Heart left ventricle (tissue), 16 donors: ENCODE data around the gene SMIM5. TPM values are rescaled to one million over a fixed set of nuclear protein-coding genes. Genes with fewer than 3 reads are reported as not detected.

ENCODE experiments used
- ATAC-seq, 4 donors: fragments of 200-7000 bp; cut with Tn5 transposase; one replicate each; pipeline ENCODE4 v1.9.1; 2020 to 2022; ENCODE audit warnings: moderate library complexity in 4 of 4, mild to moderate bottlenecking in 3 of 4, moderate number of reproducible peaks in 1 of 4
- DNase-seq, 5 donors: peaks; one replicate each; pipeline ENCODE4 v3.0.0-alpha.2; 2020
- H3K27ac ChIP-seq, 12 donors: fragments of 200-600 bp; sonication (generic) in 4 of 12; one replicate each; pipeline versions ENCODE4 v1.5.0 to v1.8.0; 2016 to 2022; ENCODE audit warnings: mild to moderate bottlenecking in 2 of 12
- H3K27me3 ChIP-seq, 9 donors: fragments of 200-600 bp; sonication (generic) in 2 of 9; one replicate each; pipeline versions ENCODE4 v1.5.1 to v1.8.0; 2016 to 2022; ENCODE audit warnings: mild to moderate bottlenecking in 3 of 9
- H3K36me3 ChIP-seq, 9 donors: fragments of 200-600 bp; sonication (generic) in 2 of 9; one replicate each; pipeline versions ENCODE4 v1.5.0 to v1.8.0; 2018 to 2022; ENCODE audit warnings: mild to moderate bottlenecking in 2 of 9
- H3K4me1 ChIP-seq, 12 donors: fragments of 200-600 bp; sonication (generic) in 4 of 12; one replicate each; pipeline versions ENCODE4 v1.5.0 to v1.8.0; 2016 to 2022; ENCODE audit warnings: mild to moderate bottlenecking in 3 of 12
- H3K4me3 ChIP-seq, 12 donors: fragments of 200-600 bp; sonication (generic) in 4 of 12; one replicate each; pipeline versions ENCODE4 v1.5.0 to v1.8.0; 2017 to 2022; ENCODE audit warnings: mild to moderate bottlenecking in 9 of 12, moderate library complexity in 4 of 12
- H3K9me3 ChIP-seq, 12 donors: fragments of 200-600 bp; sonication (generic) in 4 of 12; one replicate each; pipeline versions ENCODE4 v1.5.0 to v1.8.0; 2016 to 2022; ENCODE audit warnings: mild to moderate bottlenecking in 1 of 12
- CTCF ChIP-seq, 12 donors: fragments of 200-600 bp; sonication (generic) in 4 of 12; IDR thresholded peaks; one replicate each; pipeline versions ENCODE4 v1.5.0 to v1.8.0; 2018 to 2022; ENCODE audit warnings: antibody characterized with exemption in 12 of 12, mild to moderate bottlenecking in 5 of 12
- POLR2A ChIP-seq, 2 donors: fragments of 450-650 bp; IDR thresholded peaks; one replicate each; pipeline ENCODE4 v1.6.1; 2017; ENCODE audit warnings: antibody characterized with exemption in 2 of 2, mild to moderate bottlenecking in 2 of 2, moderate library complexity in 2 of 2
- whole genome bisulfite sequencing, 4 donors: extraction: QIAGEN DNeasy Blood & Tissue Kit in 2 of 4; methylation state at CpG; one replicate each; pipeline versions ENCODE4 v1.1.5 to v1.1.7; 2013 to 2018; 5-methylcytosine and 5-hydroxymethylcytosine counted together
- intact Hi-C, 10 donors: fragments of 100-400 bp; cut with DNase I; formaldehyde crosslinking; loops; one replicate each; pipeline versions ENCODE4 v1.11.1 to v1.14.2; 2022
- polyA plus RNA-seq, 2 donors: library from polyadenylated mRNA; stranded (reverse); fragments of 200-250 nt; gene quantifications; one replicate each; pipeline ENCODE4 v1.2.3, GENCODE V29; 2013
- total RNA-seq, 9 donors: library from RNA; depleted of rRNA in 2 of 9; stranded (reverse); fragments of >200 nt in 2 of 9; fragmentation: NEBNext Ultra II Directional in 3 of 9; extraction: Animal tissue kit (Norgen Biotek cat#: 25700) in 3 of 9; gene quantifications; one replicate each; pipeline versions ENCODE4 v1.1.0 to v1.2.4, GENCODE V29; 2016 to 2023
- donor health status: ischemic (EF 13 %, LVEDD 7.1; RV severe dilation, severe dysfunction).
- donor health status: healthy with polysubstance abuse.
- donor health status: DM: no; HTN: yes; CAD: no.
- donor health status: DM: no; HTN: no; CAD: no.
- donor health status: ischemic (EF 25% LVEDD 6.9; RV normal size, moderate dysfunction).
- donor health status: ischemic (EF 25% LVEDD 5.7; RV mildly dilated, moderate dysfunction).
- donor health status: healthy.
- donor health status: DM: yes; HTN: yes; CAD: no.
- donor health status: ischemic (EF 35%, LVEDD 5.7; RV mildly dilated, moderate dysfunction).
- donor health status: nonischemic (EF 11% LVEDD 7.7; RV severe dilation, severe dysfunction).
- donor health status: DM: yes; HTN: yes; CAD: no.
- donor health status: PGD.
- donor health status: ischemic (EF 29% LVEDD 5.4; RV normal size, mild dysfunction).
- donor health status: nonischemic (EF 23%, LVEDD 6.1; RV moderate dilation, normal function).

The SMIM5 gene
- total and polyA plus RNA-seq, 11 donors: 1.8 to 18.2 (median 6.8) TPM

- H3K4me3 ChIP-seq: no peak overlapping the region
- no peak overlapping the region for H3K27ac ChIP-seq
- TF ChIP-seq CTCF (IDR thresholded peaks at IDR 0.05): no peak
- no peak for TF ChIP-seq POLR2A (IDR thresholded peaks at IDR 0.05)
- intact Hi-C loops: no loop called here
- ATAC-seq: peak in 1 of 4 donors; percentile 10
- peak in 1 of 5 donors; percentile 15 for DNase-seq
- H3K27me3 ChIP-seq: no peaks in the 10 kb centered on the region
- H3K9me3 ChIP-seq: no peaks in the 10 kb centered on the region
- H3K36me3 ChIP-seq: peaks cover 0 to 13% (median 0%) of the 10 kb centered on the region in 9 donors
- WGBS, 4 donors: 94 to 99% (median 94%) methylated on average over 9 to 12 of the region's 12 CpGs
- peaks cover 0 to 6% (median 0%) of the 10 kb centered on the region in 12 donors for H3K4me1 ChIP-seq
These were observed 30.6 kb upstream of the SMIM5 start for GRCh38 chr17:75602644-75603043.

DNA sequence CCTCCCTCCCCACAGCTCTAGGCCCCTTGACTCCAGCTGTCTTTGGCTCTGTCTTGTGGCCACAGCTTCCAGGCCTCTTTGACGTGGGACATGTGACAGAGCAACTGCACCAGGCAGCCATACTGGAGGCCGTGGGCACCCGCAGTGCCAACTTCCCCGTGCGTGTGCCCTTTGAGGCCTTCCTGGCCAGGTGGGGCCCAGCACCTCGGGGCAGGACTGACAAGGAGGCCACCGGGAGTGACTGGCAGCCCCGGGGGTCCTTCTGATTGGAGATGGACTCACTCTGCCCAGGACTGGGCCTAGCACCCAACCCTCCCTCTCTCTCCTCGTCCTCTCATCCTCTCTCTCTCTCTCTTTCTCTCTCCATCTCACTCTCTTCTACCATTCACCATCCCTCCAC is 30.1 kb upstream of the SMIM5 start:
- no peak for DNase-seq
- ATAC-seq: peak in 1 of 4 donors; percentile 23
- H3K36me3 ChIP-seq: peaks cover 0 to 13% (median 0%) of the 10 kb centered on the region in 9 donors
- no peaks in the 10 kb centered on the region for H3K9me3 ChIP-seq
- peaks cover 0 to 6% (median 0%) of the 10 kb centered on the region in 12 donors for H3K4me1 ChIP-seq
- no peak for TF ChIP-seq CTCF (IDR thresholded peaks at IDR 0.05)
- TF ChIP-seq POLR2A (IDR thresholded peaks at IDR 0.05): no peak
- H3K27me3 ChIP-seq: no peaks in the 10 kb centered on the region
- no peak overlapping the region for H3K4me3 ChIP-seq
- 84 to 92% (median 89%) methylated on average over 9 of the region's 9 CpGs for WGBS, 4 donors
- intact Hi-C loops: no loop called here
- no peak overlapping the region for H3K27ac ChIP-seq

DNA sequence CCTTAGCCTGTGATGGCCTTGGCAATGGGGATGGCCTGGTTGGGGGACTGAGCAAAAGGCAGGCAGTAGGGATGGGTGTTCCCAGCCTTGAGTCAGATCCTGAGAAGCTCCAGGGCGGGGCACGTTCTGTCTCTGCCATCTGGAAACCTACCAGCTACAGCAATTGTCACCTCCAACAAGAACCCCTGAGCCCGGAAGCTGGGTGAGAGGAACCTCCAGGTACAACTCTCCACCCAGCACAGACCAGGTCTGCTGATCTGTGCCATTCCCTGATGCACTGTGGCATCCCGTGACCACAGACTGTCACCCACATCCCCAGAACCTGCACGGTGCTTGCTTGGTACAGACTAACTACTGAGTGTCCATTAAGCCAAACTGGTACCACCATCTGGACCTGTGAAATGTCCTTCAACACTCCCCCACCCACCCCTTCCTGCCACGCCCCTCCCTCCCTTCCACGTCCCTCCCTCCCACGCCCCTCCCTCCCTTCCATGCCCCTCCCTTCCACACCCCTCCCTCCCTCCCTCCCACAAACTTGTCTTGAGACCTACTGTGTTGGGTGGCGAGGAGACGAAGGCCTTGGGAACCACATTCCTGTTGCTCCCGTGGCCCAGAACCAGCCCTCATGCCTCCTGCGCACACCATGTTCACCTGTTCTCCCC is 29.1 kb upstream of the SMIM5 start:
- DNase-seq: peak in 1 of 5 donors; percentile 22
- intact Hi-C loops: no loop called here

More for the DNA sequence above, 29.1 kb upstream of the SMIM5 start:
- 76 to 84% (median 78%) methylated on average over 9 to 12 of the region's 12 CpGs for WGBS, 4 donors
- Histone ChIP-seq H3K27me3 (no peaks in the 10 kb centered on the region), H3K27ac (no peak overlapping the region), H3K9me3 (no peaks in the 10 kb centered on the region), H3K4me3 (no peak overlapping the region), H3K36me3 (peaks cover 0 to 13% (median 0%) of the 10 kb centered on the region in 9 donors), H3K4me1 (peaks cover 0 to 6% (median 0%) of the 10 kb centered on the region in 12 donors)
- no peak for TF ChIP-seq POLR2A (IDR thresholded peaks at IDR 0.05)
- no peak for TF ChIP-seq CTCF (IDR thresholded peaks at IDR 0.05)
- peak in 2 of 4 donors; percentile 45 to 47 for ATAC-seq
